Suprapubic skin (tissue), 4 donors: ENCODE measurements around the gene SPARCL1.

Experiments
- EP300 ChIP-seq: sonication (generic); formaldehyde crosslinking; IDR thresholded peaks from one replicate; pipeline ENCODE4 v1.6.1; 2017; ENCODE audit warnings: antibody characterized with exemption
- POLR2AphosphoS5 ChIP-seq, 3 donors: sonication (generic); formaldehyde crosslinking; IDR thresholded peaks; one replicate each; pipeline ENCODE4 v1.6.1; 2017; ENCODE audit warnings: antibody characterized with exemption in 3 of 3
- TF ChIP-seq, protein P1 (sequence below), 2 donors: fragments of 200-600 bp in 1 of 2; fragments of 450-650 bp in 1 of 2; sonication (generic) in 1 of 2; IDR thresholded peaks; one replicate each; pipeline ENCODE4 v1.5.1; 2016 to 2019; ENCODE audit warnings: antibody characterized with exemption in 2 of 2, mild to moderate bottlenecking in 1 of 2, moderate library complexity in 1 of 2

DNA sequence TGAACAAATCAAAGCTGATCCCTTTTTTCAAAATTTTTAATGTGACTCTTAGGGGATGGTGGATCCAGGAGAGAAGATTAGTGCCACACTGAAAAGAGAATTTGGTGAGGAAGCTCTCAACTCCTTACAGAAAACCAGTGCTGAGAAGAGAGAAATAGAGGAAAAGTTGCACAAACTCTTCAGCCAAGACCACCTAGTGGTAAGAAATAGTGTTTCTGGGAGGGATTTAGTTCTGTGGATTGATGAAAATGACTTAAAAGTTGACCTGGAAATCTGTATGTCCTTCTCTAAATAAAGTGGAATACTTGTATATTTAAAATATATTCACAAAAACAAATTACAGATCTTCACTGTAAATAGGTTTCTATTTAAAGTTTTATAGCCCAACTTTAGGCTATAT lies 77.6 kb downstream of the SPARCL1 start:
- TF ChIP-seq, protein P1, sequence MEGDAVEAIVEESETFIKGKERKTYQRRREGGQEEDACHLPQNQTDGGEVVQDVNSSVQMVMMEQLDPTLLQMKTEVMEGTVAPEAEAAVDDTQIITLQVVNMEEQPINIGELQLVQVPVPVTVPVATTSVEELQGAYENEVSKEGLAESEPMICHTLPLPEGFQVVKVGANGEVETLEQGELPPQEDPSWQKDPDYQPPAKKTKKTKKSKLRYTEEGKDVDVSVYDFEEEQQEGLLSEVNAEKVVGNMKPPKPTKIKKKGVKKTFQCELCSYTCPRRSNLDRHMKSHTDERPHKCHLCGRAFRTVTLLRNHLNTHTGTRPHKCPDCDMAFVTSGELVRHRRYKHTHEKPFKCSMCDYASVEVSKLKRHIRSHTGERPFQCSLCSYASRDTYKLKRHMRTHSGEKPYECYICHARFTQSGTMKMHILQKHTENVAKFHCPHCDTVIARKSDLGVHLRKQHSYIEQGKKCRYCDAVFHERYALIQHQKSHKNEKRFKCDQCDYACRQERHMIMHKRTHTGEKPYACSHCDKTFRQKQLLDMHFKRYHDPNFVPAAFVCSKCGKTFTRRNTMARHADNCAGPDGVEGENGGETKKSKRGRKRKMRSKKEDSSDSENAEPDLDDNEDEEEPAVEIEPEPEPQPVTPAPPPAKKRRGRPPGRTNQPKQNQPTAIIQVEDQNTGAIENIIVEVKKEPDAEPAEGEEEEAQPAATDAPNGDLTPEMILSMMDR (IDR thresholded peaks at IDR 0.05) = no peak
- TF ChIP-seq EP300 (no peak), POLR2AphosphoS5 (IDR thresholded peaks at IDR 0.05) (no peak)
